Thyroid gland (tissue), 4 donors: ENCODE measurements around the gene ING1.

Experiments used
- CTCF ChIP-seq, 6 experiments: fragments of 200-600 bp in 3 of 6; fragments of 450-650 bp in 3 of 6; sonication (generic) in 3 of 6; IDR thresholded peaks; one replicate each; pipeline ENCODE4 v1.5.1; 2016 to 2019; ENCODE audit warnings: antibody characterized with exemption in 6 of 6, mild to moderate bottlenecking in 2 of 6, inconsistent platforms in 1 of 6, moderate library complexity in 1 of 6
- POLR2A ChIP-seq, 2 donors: fragments of 450-650 bp; IDR thresholded peaks; one replicate each; pipeline ENCODE4 v1.6.1; 2017; ENCODE audit warnings: antibody characterized with exemption in 2 of 2, mild to moderate bottlenecking in 2 of 2, moderate library complexity in 1 of 2

- no peak for TF ChIP-seq CTCF (IDR thresholded peaks at IDR 0.05)
- TF ChIP-seq POLR2A (IDR thresholded peaks at IDR 0.05) = no peak
Observed at GRCh38 chr13:110758195-110758805, 44.8 kb downstream of the ING1 start.
